SK-N-SH (cell line): ENCODE results near the gene PIAS1. TPM values are rescaled to one million over a fixed set of nuclear protein-coding genes. Genes with fewer than 3 reads are reported as not detected.

Source experiments
- CTCF ChIA-PET: fragments of 300-600, 350-600 bp; formaldehyde crosslinking; extraction: SDS; loops from one replicate; lab custom pipeline; 2021; lab: Yijun Ruan, JAX
- POLR2A ChIA-PET: fragments of 350-600 bp; sonication (Branson Sonifier 250); formaldehyde crosslinking; extraction: SDS; loops from one replicate; lab custom pipeline; 2020; ENCODE audit warnings: antibody characterized with exemption, inconsistent platforms; lab: Yijun Ruan, JAX
- DNase-seq: peaks from one replicate; pipeline ENCODE4 v3.0.0; 2012
- H2AFZ ChIP-seq: fragments of 200-600 bp; sonication (generic); 2 replicates; pipeline ENCODE4 v1.8.1; 2016; ENCODE audit warnings: antibody characterized with exemption, mild to moderate bottlenecking, low read depth
- H3F3A ChIP-seq: fragments of 200-600 bp; sonication (generic); replicated peaks from 2 replicates; pipeline ENCODE3; 2016; ENCODE audit warnings: antibody characterized with exemption, mild to moderate bottlenecking; ENCODE audit not compliant: insufficient read depth
- H3K27ac ChIP-seq, 2 experiments: fragments of 200-500 bp in 1 of 2; fragments of 200-600 bp in 1 of 2; sonication (Bioruptor generic) in 1 of 2; sonication (generic), shearing (Covaris generic) in 1 of 2; 2 replicates each; pipeline versions ENCODE4 v1.5.1 to v1.6.1; 2014 to 2016; ENCODE audit warnings: low read depth in 2 of 2, inconsistent platforms in 1 of 2, low read length in 1 of 2, mild to moderate bottlenecking in 1 of 2, mixed read lengths in 1 of 2
- H3K27me3 ChIP-seq: fragments of 200-600 bp; sonication (generic), shearing (Covaris generic); 2 replicates; pipeline ENCODE4 v1.6.1; 2016; ENCODE audit warnings: mixed run types; ENCODE audit not compliant: insufficient read depth
- H3K36me3 ChIP-seq, 2 experiments: fragments of 200-500 bp in 1 of 2; fragments of 200-600 bp in 1 of 2; sonication (Bioruptor generic) in 1 of 2; sonication (generic) in 1 of 2; replicated peaks in 1 of 2; 2 replicates each; pipeline versions ENCODE3 to v1.5.1; 2014 to 2016; ENCODE audit warnings: low read length in 1 of 2, mild to moderate bottlenecking in 1 of 2; ENCODE audit not compliant: insufficient read depth in 2 of 2, control insufficient read depth in 1 of 2
- H3K4me1 ChIP-seq, 2 experiments: fragments of 200-500 bp in 1 of 2; fragments of 200-600 bp in 1 of 2; sonication (Bioruptor generic) in 1 of 2; sonication (generic), shearing (Covaris generic) in 1 of 2; 2 replicates each; pipeline versions ENCODE4 v1.5.1 to v1.6.1; 2014 to 2016; ENCODE audit warnings: low read depth in 1 of 2, low read length in 1 of 2, mixed run types in 1 of 2; ENCODE audit not compliant: insufficient read depth in 2 of 2, control insufficient read depth in 1 of 2
- H3K4me2 ChIP-seq: fragments of 200-600 bp; sonication (generic), shearing (Covaris generic); 2 replicates; pipeline ENCODE4 v1.6.1; 2017; ENCODE audit warnings: mixed run types
- H3K4me3 ChIP-seq, 2 experiments: fragments of 200-500 bp in 1 of 2; fragments of 200-600 bp in 1 of 2; sonication (Bioruptor generic) in 1 of 2; sonication (generic), shearing (Covaris generic) in 1 of 2; 2 replicates each; pipeline versions ENCODE4 v1.5.1 to v1.8.1; 2014 to 2016; ENCODE audit warnings: low read depth in 2 of 2, inconsistent platforms in 1 of 2, low read length in 1 of 2, mild to moderate bottlenecking in 1 of 2, mixed read lengths in 1 of 2, moderate library complexity in 1 of 2
- H3K79me2 ChIP-seq: fragments of 200-600 bp; sonication (generic); 2 replicates; pipeline ENCODE4 v1.8.1; 2017; ENCODE audit warnings: mild to moderate bottlenecking; ENCODE audit not compliant: insufficient read depth
- H3K9ac ChIP-seq: fragments of 200-600 bp; sonication (generic); 2 replicates; pipeline ENCODE4 v1.6.1; 2017; ENCODE audit warnings: mixed run types
- H3K9me2 ChIP-seq: fragments of 200-600 bp; sonication (generic); 2 replicates; pipeline ENCODE4 v1.6.1; 2017; ENCODE audit warnings: mixed run types
- H3K9me3 ChIP-seq: fragments of 200-600 bp; sonication (generic); 2 replicates; pipeline ENCODE4 v1.6.1; 2017; ENCODE audit warnings: mixed run types, mild to moderate bottlenecking, moderate library complexity
- H4K20me1 ChIP-seq: fragments of 200-600 bp; sonication (generic); 2 replicates; pipeline ENCODE4 v1.6.1; 2017; ENCODE audit warnings: mild to moderate bottlenecking, mixed run types; ENCODE audit not compliant: insufficient read depth
- CHD2 ChIP-seq: fragments of 150-350 bp; IDR thresholded peaks from 2 replicates; pipeline ENCODE4 v1.6.1; 2018; ENCODE audit warnings: low read length; ENCODE audit not compliant: partially characterized antibody
- ELF1 ChIP-seq: IDR thresholded peaks from 2 replicates; pipeline ENCODE4 v1.4.0; 2012
- EZH2phosphoT487 ChIP-seq: fragments of 200-600 bp; sonication (generic); IDR thresholded peaks from 2 replicates; pipeline ENCODE4 v1.6.1; 2017; ENCODE audit warnings: low read depth, mixed run types, mild to moderate bottlenecking, antibody characterized with exemption, moderate library complexity, borderline replicate concordance
- FOSL2 ChIP-seq: IDR thresholded peaks from 2 replicates; pipeline ENCODE4 v1.4.0; 2012; ENCODE audit warnings: low read depth, mild to moderate bottlenecking, moderate library complexity, borderline replicate concordance
- FOXJ3 ChIP-seq: sonication (generic); formaldehyde crosslinking; IDR thresholded peaks from 2 replicates; pipeline ENCODE4 v1.5.1; 2020; ENCODE audit warnings: mild to moderate bottlenecking, missing genetic modification reagents
- FOXM1 ChIP-seq: IDR thresholded peaks from 2 replicates; pipeline ENCODE4 v1.4.0; 2012; ENCODE audit warnings: low read depth, mild to moderate bottlenecking
- GABPA ChIP-seq: IDR thresholded peaks from 2 replicates; pipeline ENCODE4 v1.4.0; 2012; ENCODE audit warnings: low read depth, mild to moderate bottlenecking
- JUND ChIP-seq: IDR thresholded peaks from 2 replicates; pipeline ENCODE4 v1.4.0; 2012
- POLR2AphosphoS5 ChIP-seq: IDR thresholded peaks from 2 replicates; pipeline ENCODE4 v1.6.1; 2012; ENCODE audit warnings: low read depth, low read length
- RFX5 ChIP-seq: IDR thresholded peaks from 2 replicates; pipeline ENCODE4 v1.6.1; 2012; ENCODE audit warnings: mild to moderate bottlenecking, improper control_type of control experiment, low read length
- SIN3A ChIP-seq: IDR thresholded peaks from 2 replicates; pipeline ENCODE4 v1.6.1; 2012; ENCODE audit warnings: low read depth, mild to moderate bottlenecking, low read length, moderate library complexity, borderline replicate concordance
- SMC3 ChIP-seq: IDR thresholded peaks from 2 replicates; pipeline ENCODE4 v1.6.1; 2012; ENCODE audit warnings: low read depth, low read length, improper control_type of control experiment
- TAF1 ChIP-seq: IDR thresholded peaks from 2 replicates; pipeline ENCODE4 v1.6.1; 2012; ENCODE audit warnings: low read depth, mild to moderate bottlenecking, low read length, moderate library complexity, borderline replicate concordance
- TCF12 ChIP-seq: IDR thresholded peaks from 2 replicates; pipeline ENCODE4 v1.4.0; 2012
- YY1 ChIP-seq: IDR thresholded peaks from 2 replicates; pipeline ENCODE4 v1.4.0; 2012; ENCODE audit warnings: low read depth, mild to moderate bottlenecking
- WGBS: methylation state at CpG from one replicate; pipeline ENCODE4 v1.1.6; 2017; ENCODE audit warnings: low lambda C conversion rate; 5-methylcytosine and 5-hydroxymethylcytosine counted together
- polyA plus RNA-seq, 3 experiments: library from polyadenylated mRNA; depleted of rRNA; stranded (reverse); fragments of >200 nt; gene quantifications; 2 replicates each; pipeline ENCODE4 v1.2.3, GENCODE V29; 2012
- TF ChIP-seq, protein P1 (sequence below): IDR thresholded peaks from 2 replicates; pipeline ENCODE4 v1.4.0; 2012; ENCODE audit warnings: low read depth, borderline replicate concordance
- TF ChIP-seq, protein P2 (sequence below): IDR thresholded peaks from 2 replicates; pipeline ENCODE4 v1.4.0; 2012; ENCODE audit warnings: low read depth

PIAS1 gene
- polyA plus RNA-seq, 1 of the 3 experiments (the other 2 are of a cell fraction) = 9.0 TPM

DNA sequence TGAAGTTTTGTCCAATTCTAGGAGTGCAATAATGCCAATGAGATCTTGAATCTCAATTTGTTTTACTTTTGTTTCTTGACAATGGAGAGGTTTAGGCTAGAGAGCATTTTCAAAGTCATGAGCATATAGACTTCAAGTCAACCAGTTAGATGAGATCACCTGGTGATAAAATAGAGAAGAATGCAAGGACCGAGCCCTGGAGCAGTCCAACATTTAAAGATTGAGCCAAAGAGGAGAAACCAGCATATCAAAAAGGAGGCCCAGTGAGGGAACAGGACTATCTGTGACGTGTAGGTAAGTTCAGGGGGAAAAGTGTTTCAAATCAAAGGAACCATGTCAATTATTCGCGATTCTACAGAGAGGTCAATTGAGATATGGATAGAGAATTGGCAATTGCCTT is 1.7 kb upstream of the PIAS1 start:
- peaks cover 0 to 12% of the 10 kb centered on the region in 2 experiments; a peak in 3 of 4 replicates for H3K4me1 ChIP-seq
- no peaks in the 10 kb centered on the region for H3K9me2 ChIP-seq
- DNase-seq = no peak
- H3K4me2 ChIP-seq = no peak overlapping the region
- peaks cover 2% of the 10 kb centered on the region for H3F3A ChIP-seq
- no peaks in the 10 kb centered on the region for H3K36me3 ChIP-seq
- no peak for TF ChIP-seq SMC3
- no peak for TF ChIP-seq FOSL2
- TF ChIP-seq ELF1 = no peak
- TF ChIP-seq, protein P1, sequence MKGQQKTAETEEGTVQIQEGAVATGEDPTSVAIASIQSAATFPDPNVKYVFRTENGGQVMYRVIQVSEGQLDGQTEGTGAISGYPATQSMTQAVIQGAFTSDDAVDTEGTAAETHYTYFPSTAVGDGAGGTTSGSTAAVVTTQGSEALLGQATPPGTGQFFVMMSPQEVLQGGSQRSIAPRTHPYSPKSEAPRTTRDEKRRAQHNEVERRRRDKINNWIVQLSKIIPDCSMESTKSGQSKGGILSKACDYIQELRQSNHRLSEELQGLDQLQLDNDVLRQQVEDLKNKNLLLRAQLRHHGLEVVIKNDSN = no peak
- TF ChIP-seq YY1 = no peak
- no peak for TF ChIP-seq TCF12
- no peak for TF ChIP-seq CHD2
- no peak for TF ChIP-seq FOXJ3 (CRISPR knock-in tag)
- no peak for TF ChIP-seq EZH2phosphoT487
- no peak for TF ChIP-seq POLR2AphosphoS5
- no peak for TF ChIP-seq SIN3A
- TF ChIP-seq RFX5 = no peak
- no peak for TF ChIP-seq JUND
- no peak overlapping the region for H3K9ac ChIP-seq
- H4K20me1 ChIP-seq = peaks cover 25% of the 10 kb centered on the region
- WGBS = 93% methylated on average over 4 of the region's 4 CpGs
- H3K79me2 ChIP-seq = peaks cover 33% of the 10 kb centered on the region
- POLR2A ChIA-PET = no interaction called here
- H2AFZ ChIP-seq = no peak overlapping the region
- H3K4me3 ChIP-seq = no peak overlapping the region
- H3K27ac ChIP-seq = no peak overlapping the region
- no peaks in the 10 kb centered on the region for H3K27me3 ChIP-seq
- CTCF ChIA-PET = no interaction called here
- H3K9me3 ChIP-seq = no peaks in the 10 kb centered on the region

DNA sequence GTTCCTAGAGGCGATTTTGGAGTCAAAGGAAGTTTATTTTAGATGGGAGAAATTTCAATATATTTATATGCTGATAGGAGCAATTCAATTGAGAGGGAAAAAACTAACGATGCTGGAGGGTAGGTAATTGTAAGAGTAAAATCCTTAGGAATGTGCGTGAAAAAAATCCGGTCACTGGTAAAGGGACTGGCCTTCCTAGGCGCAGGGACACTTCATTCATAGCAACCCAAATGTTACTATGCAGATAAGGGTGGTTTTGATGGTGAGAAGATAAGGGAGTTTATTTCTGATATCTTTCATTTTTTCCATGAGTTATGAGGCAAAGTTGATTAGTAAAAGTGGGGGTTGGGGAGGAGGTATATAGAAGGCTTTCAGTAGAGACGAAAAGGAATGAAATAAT is 1.1 kb upstream of the PIAS1 start:
- Histone ChIP-seq H3K9me3 (no peaks in the 10 kb centered on the region), H3K79me2 (peaks cover 39% of the 10 kb centered on the region), H3K27me3 (no peaks in the 10 kb centered on the region), H3K4me3 (no peak overlapping the region), H2AFZ (no peak overlapping the region), H3F3A (peaks cover 2% of the 10 kb centered on the region), H3K36me3 (no peaks in the 10 kb centered on the region), H4K20me1 (peaks cover 30% of the 10 kb centered on the region), H3K9me2 (no peaks in the 10 kb centered on the region), H3K4me1 (peaks cover 0 to 12% of the 10 kb centered on the region in 2 experiments; a peak in 3 of 4 replicates)
- no peak for DNase-seq
- POLR2A ChIA-PET = no interaction called here
- CTCF ChIA-PET = no interaction called here
- no peak for TF ChIP-seq TAF1
- TF ChIP-seq JUND = no peak
- TF ChIP-seq FOXM1 = no peak
- TF ChIP-seq GABPA = no peak
- no peak for TF ChIP-seq YY1
- TF ChIP-seq, protein P2, sequence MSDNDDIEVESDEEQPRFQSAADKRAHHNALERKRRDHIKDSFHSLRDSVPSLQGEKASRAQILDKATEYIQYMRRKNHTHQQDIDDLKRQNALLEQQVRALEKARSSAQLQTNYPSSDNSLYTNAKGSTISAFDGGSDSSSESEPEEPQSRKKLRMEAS = no peak
- TF ChIP-seq, all 33 proteins: peak for 0
- 94% methylated on average over 6 of the region's 6 CpGs for WGBS
- no peak overlapping the region for H3K9ac ChIP-seq
- no peak overlapping the region for H3K4me2 ChIP-seq
- no peak overlapping the region for H3K27ac ChIP-seq
